SKM-1 (cell line): Measurements from ENCODE around the gene DET1.
"Not testable (repeated sequence)": the region's sequence is repeated elsewhere in the genome, so short reads cannot be mapped to it uniquely, and the experiment has no call there.

Experiments
- DNase-seq: peaks from one replicate; lab custom pipeline; 2025; ENCODE audit not compliant: unreplicated experiment; lab: John Stamatoyannopoulos, UW

Gene DET1

GRCh38 chr15:88541111-88541510 lies 5.4 kb downstream of the DET1 start:
- not testable (repeated sequence) for DNase-seq

GRCh38 chr15:88540350-88540749 lies 6.1 kb downstream of the DET1 start:
- DNase-seq = not testable (repeated sequence)

- DNase-seq = no peak
Observed at GRCh38 chr15:88539441-88539840, 7.0 kb downstream of the DET1 start.

- no peak for DNase-seq
Observed at GRCh38 chr15:88538972-88539371, 7.5 kb downstream of the DET1 start.

- no peak for DNase-seq
Observed at GRCh38 chr15:88537591-88538317, 8.7 kb downstream of the DET1 start.

- DNase-seq = no peak
Observed at GRCh38 chr15:88535607-88536313, 10.7 kb downstream of the DET1 start.

- DNase-seq = no peak
Observed at GRCh38 chr15:88535100-88535499, 11.4 kb downstream of the DET1 start.

- no peak for DNase-seq
Observed at GRCh38 chr15:88533376-88533775, 13.1 kb downstream of the DET1 start.

GRCh38 chr15:88529021-88529630 lies 17.4 kb downstream of the DET1 start:
- DNase-seq = no peak

GRCh38 chr15:88526247-88526879 lies 20.1 kb downstream of the DET1 start:
- no peak for DNase-seq

GRCh38 chr15:88525418-88525817 lies 21.1 kb downstream of the DET1 start:
- no peak for DNase-seq

- not testable (repeated sequence) for DNase-seq
Observed at GRCh38 chr15:88524094-88524493, 22.4 kb downstream of the DET1 start.

GRCh38 chr15:88518903-88519302 lies 27.6 kb downstream of the DET1 start:
- DNase-seq = no peak

GRCh38 chr15:88513195-88513594 lies 33.3 kb downstream of the DET1 start:
- DNase-seq = no peak

- no peak for DNase-seq
Observed at GRCh38 chr15:88512601-88513000, 33.9 kb downstream of the DET1 start.

- no peak for DNase-seq
Observed at GRCh38 chr15:88512078-88512477, 34.4 kb downstream of the DET1 start.

- DNase-seq = no peak
Observed at GRCh38 chr15:88511161-88511560, 35.3 kb downstream of the DET1 start.

GRCh38 chr15:88509964-88510363 lies 36.5 kb downstream of the DET1 start:
- no peak for DNase-seq

GRCh38 chr15:88509321-88509720 lies 37.2 kb downstream of the DET1 start:
- DNase-seq = no peak

GRCh38 chr15:88506628-88507027 lies 39.9 kb downstream of the DET1 start:
- no peak for DNase-seq

- DNase-seq = no peak
Observed at GRCh38 chr15:88505721-88506120, 40.8 kb downstream of the DET1 start.

GRCh38 chr15:88504445-88504844 lies 42.0 kb downstream of the DET1 start:
- DNase-seq = no peak
